Upper lobe of right lung (tissue), 1 donor: Measurements from ENCODE around the gene CTSD. TPM values are rescaled to one million over a fixed set of nuclear protein-coding genes. Genes with fewer than 3 reads are reported as not detected.
A peak's percentile ranks its signal among the peaks of the same experiment; 100 is the strongest.

Experiments used
- ATAC-seq: fragments of 200-7000 bp; cut with Tn5 transposase; one replicate; pipeline ENCODE4 v1.9.1; 2020; ENCODE audit warnings: mild to moderate bottlenecking, moderate library complexity
- DNase-seq: peaks from one replicate; pipeline ENCODE4 v3.0.0-alpha.2; 2020
- H3K27ac ChIP-seq: fragments of 200-600 bp; one replicate; pipeline ENCODE4 v1.8.0; 2022
- H3K27me3 ChIP-seq: fragments of 200-600 bp; one replicate; pipeline ENCODE4 v1.8.0; 2022; ENCODE audit warnings: mild to moderate bottlenecking
- H3K36me3 ChIP-seq: fragments of 200-600 bp; one replicate; pipeline ENCODE4 v1.8.0; 2022
- H3K4me1 ChIP-seq: fragments of 200-600 bp; one replicate; pipeline ENCODE4 v1.8.0; 2022
- H3K4me3 ChIP-seq: fragments of 200-600 bp; one replicate; pipeline ENCODE4 v1.8.0; 2022; ENCODE audit warnings: mild to moderate bottlenecking
- H3K9me3 ChIP-seq: fragments of 200-600 bp; one replicate; pipeline ENCODE4 v1.8.0; 2022
- intact Hi-C: fragments of 100-400 bp; cut with DNase I; formaldehyde crosslinking; loops from one replicate; pipeline ENCODE4 v1.11.0; 2022
- total RNA-seq: library from RNA; stranded (reverse); fragmentation: NEBNext Ultra II Directional; extraction: Animal tissue kit (Norgen Biotek cat#: 25700); gene quantifications from one replicate; pipeline ENCODE4 v1.2.1, GENCODE V29; 2021
- TF ChIP-seq, protein P1 (sequence below): fragments of 200-600 bp; IDR thresholded peaks from one replicate; pipeline ENCODE4 v1.8.0; 2022; ENCODE audit warnings: antibody characterized with exemption
- donor health status: DM: no; HTN: yes; CAD: no; lungs with severe emphysema.

CTSD gene
- total RNA-seq, 1 donor from 2014 or later = 2,038 TPM

DNA sequence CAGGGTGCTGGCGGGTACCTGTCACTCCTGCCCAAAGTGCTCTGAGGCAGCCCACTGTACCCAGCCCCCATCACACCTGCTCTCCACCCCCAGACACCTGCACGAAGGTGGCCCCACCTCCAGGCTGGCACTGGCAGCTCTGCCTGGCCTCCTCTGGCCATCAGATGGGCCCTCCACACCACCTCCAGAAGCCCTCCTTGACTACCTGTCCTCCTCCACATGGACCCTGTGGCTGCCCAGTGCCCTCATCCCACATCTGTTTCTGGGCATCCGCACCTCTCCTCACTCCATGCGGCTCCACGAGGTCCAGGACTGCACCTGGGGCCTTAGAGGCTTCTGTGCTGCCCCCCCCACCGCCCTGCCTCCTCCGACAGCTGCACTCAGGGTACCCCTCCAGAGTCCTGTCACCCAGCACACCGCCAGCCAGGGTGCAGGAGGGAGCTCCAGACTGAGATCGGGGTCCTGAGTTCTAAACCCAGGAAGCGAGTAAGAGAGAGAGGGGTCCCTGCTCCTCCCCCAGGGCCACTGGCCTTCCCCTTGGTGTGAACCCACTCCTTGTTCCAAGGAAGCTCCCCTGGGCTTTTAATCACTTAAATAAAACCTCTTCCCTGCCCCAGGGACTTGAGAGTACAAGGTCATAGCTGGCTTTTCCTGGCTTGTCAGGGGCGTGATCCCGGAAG is 1.7 kb downstream of the CTSD start:
- intact Hi-C loops = no loop called here
- Histone ChIP-seq H3K36me3 (peaks cover 47% of the 10 kb centered on the region), H3K27me3 (no peaks in the 10 kb centered on the region), H3K4me3 (peak overlapping the region; percentile 97), H3K9me3 (no peaks in the 10 kb centered on the region), H3K27ac (peak overlapping the region; percentile 91), H3K4me1 (peaks cover 48% of the 10 kb centered on the region)
- DNase-seq = peak; percentile 65
- TF ChIP-seq, protein P1, sequence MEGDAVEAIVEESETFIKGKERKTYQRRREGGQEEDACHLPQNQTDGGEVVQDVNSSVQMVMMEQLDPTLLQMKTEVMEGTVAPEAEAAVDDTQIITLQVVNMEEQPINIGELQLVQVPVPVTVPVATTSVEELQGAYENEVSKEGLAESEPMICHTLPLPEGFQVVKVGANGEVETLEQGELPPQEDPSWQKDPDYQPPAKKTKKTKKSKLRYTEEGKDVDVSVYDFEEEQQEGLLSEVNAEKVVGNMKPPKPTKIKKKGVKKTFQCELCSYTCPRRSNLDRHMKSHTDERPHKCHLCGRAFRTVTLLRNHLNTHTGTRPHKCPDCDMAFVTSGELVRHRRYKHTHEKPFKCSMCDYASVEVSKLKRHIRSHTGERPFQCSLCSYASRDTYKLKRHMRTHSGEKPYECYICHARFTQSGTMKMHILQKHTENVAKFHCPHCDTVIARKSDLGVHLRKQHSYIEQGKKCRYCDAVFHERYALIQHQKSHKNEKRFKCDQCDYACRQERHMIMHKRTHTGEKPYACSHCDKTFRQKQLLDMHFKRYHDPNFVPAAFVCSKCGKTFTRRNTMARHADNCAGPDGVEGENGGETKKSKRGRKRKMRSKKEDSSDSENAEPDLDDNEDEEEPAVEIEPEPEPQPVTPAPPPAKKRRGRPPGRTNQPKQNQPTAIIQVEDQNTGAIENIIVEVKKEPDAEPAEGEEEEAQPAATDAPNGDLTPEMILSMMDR = no peak
- no peak for ATAC-seq

DNA sequence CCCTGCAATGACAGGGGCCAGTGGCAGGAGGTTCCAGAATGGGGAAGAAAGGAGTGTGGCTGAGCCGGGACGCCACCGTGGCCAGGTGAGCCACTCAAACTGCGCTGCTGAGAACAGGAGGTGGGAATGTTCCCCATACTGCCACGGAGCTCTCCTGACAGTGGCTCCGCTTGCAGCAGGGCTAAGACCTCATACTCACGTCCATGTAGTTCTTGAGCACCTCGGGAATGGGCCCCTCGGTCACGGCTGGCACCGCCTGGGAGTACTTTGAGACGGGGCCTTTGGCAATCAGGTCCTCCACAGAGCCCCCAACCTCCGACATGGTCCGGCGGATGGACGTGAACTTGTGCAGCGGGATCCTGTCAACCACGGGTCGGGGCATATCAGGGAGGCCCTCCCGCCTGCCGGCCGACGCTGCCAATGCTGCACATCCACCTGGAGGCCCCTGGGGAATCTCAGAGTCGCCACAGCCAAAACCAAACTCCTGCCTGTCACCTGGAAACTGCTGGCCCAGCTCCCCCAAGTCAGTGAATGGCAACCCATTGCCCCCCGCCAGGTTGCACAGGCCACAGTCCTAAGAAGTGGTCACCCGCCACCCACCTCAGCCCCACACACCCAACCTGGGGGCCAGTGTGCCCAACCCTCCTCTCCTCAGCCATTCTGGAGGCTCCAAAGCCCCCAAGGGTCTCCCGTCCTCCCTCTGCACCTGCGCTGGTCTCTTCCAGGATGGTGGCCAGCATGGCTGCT is 2.4 kb downstream of the CTSD start:
- intact Hi-C loops = no loop called here
- no peaks in the 10 kb centered on the region for H3K9me3 ChIP-seq
- H3K4me1 ChIP-seq = peaks cover 55% of the 10 kb centered on the region
- no peaks in the 10 kb centered on the region for H3K27me3 ChIP-seq
- ATAC-seq = no peak
- TF ChIP-seq, protein P1 = no peak
- peak overlapping the region; percentile 91 for H3K27ac ChIP-seq
- peaks cover 54% of the 10 kb centered on the region for H3K36me3 ChIP-seq
- DNase-seq = peak; percentile 68
- H3K4me3 ChIP-seq = peak overlapping the region; percentile 97

DNA sequence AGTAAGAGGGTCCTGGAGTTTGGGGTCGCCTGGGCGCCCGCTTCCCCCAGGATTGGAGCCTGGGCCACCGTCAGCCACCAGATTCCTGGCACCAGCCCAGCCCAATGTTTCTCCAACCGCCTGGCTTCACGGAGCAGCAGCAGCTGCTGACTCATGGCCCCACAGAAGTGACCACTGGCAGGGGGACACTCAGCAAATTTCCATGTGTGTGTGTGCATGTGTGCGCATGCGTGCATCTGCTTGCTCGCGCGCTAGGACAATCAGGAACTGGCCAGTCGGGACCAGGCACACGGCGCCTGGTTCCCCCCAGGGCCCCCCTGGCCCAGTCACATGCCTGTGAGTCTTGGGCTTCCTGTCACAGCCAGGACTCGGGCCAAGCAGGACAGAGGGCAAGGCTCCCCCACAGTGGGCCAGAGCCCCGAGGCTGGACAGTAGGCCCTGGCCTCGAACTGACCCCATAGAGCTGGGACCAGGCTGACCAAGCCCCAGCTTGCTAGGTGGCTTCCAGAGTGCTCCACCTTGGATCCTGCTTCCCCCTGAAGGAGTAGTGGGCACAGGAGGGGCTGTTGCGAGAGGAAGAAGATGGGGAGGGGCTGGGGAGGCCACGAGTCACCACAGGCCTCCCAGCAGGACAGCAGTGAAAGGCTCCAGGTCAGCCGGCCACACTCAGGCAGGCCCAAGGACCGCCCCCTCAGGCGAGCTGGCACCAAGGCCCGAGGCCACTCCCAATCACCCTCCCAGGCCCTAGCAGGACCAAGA is 3.2 kb downstream of the CTSD start:
- TF ChIP-seq, protein P1 = no peak
- peak; percentile 92 for DNase-seq
- peaks cover 62% of the 10 kb centered on the region for H3K4me1 ChIP-seq

DNA sequence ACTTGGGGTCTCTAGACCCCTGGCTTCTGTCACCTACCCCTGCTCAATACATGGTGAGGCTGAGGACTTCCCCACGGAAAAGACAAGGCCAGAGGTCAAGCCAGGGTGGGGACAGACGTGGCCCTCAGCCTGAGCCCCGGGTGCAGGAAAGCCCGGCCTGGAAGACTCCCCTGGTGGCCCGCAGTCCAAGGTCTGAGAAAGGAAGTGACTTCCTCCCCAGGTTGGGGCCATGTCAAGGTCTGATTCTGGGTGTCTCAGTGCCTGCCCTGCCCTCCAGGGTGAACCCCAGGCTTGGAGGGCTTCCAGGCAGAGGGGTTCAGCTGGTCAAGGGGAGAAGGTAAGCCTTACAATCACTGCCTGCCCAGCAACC is 3.9 kb downstream of the CTSD start:
- TF ChIP-seq, protein P1 = no peak
- no peak for ATAC-seq
- intact Hi-C loops = no loop called here
- no peaks in the 10 kb centered on the region for H3K27me3 ChIP-seq
- peak overlapping the region; percentile 91 for H3K27ac ChIP-seq
- peak overlapping the region; percentile 97 for H3K4me3 ChIP-seq
- H3K9me3 ChIP-seq = no peaks in the 10 kb centered on the region
- DNase-seq = peak; percentile 62
- peaks cover 68% of the 10 kb centered on the region for H3K36me3 ChIP-seq
- peaks cover 65% of the 10 kb centered on the region for H3K4me1 ChIP-seq

More for the DNA sequence above, 3.2 kb downstream of the CTSD start:
- intact Hi-C loops = no loop called here
- Histone ChIP-seq H3K9me3 (no peaks in the 10 kb centered on the region), H3K27ac (peak overlapping the region; percentile 91), H3K36me3 (peaks cover 61% of the 10 kb centered on the region), H3K4me3 (peak overlapping the region; percentile 97), H3K27me3 (no peaks in the 10 kb centered on the region)
- peak; percentile 63 for ATAC-seq

DNA sequence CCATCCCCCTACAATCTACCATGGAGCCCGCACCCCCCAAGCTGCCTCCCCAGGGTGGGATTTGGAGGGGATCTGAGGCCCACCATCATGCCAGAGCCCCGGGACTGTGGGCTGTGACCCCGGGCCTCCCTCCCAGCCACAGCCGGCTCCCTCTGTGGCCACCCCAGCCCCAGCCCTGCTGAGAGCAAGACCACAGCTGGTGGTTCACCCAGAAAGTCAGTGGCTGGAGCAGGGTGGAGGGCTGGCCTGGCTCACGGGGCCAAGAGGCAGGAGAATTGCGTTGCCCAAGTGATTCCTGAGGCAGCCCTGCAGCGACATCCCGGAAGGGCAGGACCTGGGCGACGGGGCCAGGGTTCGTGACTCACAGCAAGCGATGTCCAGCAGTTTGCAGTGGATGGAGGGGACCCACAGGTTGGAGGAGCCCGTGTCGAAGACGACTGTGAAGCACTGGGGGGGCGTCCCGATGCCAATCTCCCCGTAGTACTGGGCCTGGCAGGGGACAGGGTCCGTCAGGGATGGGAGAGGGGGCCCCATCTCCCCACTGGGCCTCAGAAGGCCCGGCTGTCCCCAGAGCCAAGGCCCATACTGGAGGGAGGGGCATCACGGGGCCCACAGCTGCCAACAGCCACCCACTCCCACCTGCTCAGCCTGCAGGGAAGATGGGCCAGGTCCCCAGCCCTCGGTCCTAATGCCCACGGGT is 4.4 kb downstream of the CTSD start:
- H3K27ac ChIP-seq = peak overlapping the region; percentile 91
- TF ChIP-seq, protein P1 = no peak
- DNase-seq (peak; percentile 67), ATAC-seq (no peak)
- peak overlapping the region; percentile 97 for H3K4me3 ChIP-seq
- intact Hi-C loops = no loop called here
- peaks cover 61% of the 10 kb centered on the region for H3K4me1 ChIP-seq
- no peaks in the 10 kb centered on the region for H3K27me3 ChIP-seq
- peaks cover 72% of the 10 kb centered on the region for H3K36me3 ChIP-seq
- H3K9me3 ChIP-seq = no peaks in the 10 kb centered on the region
